Coronary artery (tissue), 2 donors: Measurements from ENCODE around the gene CACNG8.

ENCODE experiments used
- DNase-seq: peaks from one replicate; pipeline ENCODE4 v3.0.0-alpha.2; 2017; ENCODE audit warnings: low spot score
- H3K27ac ChIP-seq, 2 donors: fragments of 200-600 bp; sonication (generic); one replicate each; pipeline ENCODE4 v1.5.1; 2016 to 2019
- H3K4me3 ChIP-seq: fragments of 200-600 bp; sonication (generic); 2 replicates; pipeline ENCODE4 v1.5.1; 2016; ENCODE audit warnings: mild to moderate bottlenecking, moderate library complexity
- TF ChIP-seq, protein P1 (sequence below): fragments of 200-600 bp; sonication (generic); IDR thresholded peaks from one replicate; pipeline ENCODE4 v1.5.1; 2019; ENCODE audit warnings: antibody characterized with exemption

CACNG8 gene

DNA sequence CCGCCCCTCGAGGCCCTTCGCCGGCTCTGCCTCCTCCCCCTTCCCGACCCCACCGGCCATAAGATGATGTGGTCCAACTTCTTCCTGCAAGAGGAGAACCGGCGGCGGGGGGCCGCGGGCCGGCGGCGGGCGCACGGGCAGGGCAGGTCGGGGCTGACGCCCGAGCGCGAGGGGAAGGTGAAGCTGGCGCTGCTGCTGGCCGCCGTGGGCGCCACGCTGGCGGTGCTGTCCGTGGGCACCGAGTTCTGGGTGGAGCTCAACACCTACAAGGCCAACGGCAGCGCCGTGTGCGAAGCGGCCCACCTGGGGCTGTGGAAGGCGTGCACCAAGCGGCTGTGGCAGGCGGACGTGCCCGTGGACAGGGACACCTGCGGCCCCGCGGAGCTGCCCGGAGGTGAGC is 30.1 kb downstream of the CACNG8 start:
- TF ChIP-seq, protein P1, sequence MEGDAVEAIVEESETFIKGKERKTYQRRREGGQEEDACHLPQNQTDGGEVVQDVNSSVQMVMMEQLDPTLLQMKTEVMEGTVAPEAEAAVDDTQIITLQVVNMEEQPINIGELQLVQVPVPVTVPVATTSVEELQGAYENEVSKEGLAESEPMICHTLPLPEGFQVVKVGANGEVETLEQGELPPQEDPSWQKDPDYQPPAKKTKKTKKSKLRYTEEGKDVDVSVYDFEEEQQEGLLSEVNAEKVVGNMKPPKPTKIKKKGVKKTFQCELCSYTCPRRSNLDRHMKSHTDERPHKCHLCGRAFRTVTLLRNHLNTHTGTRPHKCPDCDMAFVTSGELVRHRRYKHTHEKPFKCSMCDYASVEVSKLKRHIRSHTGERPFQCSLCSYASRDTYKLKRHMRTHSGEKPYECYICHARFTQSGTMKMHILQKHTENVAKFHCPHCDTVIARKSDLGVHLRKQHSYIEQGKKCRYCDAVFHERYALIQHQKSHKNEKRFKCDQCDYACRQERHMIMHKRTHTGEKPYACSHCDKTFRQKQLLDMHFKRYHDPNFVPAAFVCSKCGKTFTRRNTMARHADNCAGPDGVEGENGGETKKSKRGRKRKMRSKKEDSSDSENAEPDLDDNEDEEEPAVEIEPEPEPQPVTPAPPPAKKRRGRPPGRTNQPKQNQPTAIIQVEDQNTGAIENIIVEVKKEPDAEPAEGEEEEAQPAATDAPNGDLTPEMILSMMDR: no peak
- no peak overlapping the region for H3K4me3 ChIP-seq
- DNase-seq: no peak
- no peak overlapping the region for H3K27ac ChIP-seq

DNA sequence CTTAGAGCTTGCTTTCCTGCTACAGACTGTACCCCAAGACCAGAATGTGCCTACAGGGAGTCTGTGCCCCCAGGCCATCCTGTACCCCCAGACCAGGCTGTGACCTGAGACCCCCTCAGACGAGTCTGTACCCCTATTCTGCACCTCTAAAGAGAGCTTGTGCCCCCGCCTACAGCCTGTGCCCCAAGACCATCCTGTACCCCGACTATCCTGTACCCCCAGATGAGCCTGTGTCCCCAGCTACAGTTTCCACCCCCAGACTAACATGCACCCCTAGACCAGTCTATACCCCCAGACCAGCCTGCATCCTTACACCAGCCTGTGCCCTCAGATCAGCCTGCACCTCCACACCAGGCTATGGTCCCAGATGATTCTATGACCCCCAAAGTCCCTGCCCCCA is 30.7 kb downstream of the CACNG8 start:
- no peak overlapping the region for H3K4me3 ChIP-seq
- H3K27ac ChIP-seq: no peak overlapping the region
- TF ChIP-seq, protein P1: no peak
- no peak for DNase-seq

DNA sequence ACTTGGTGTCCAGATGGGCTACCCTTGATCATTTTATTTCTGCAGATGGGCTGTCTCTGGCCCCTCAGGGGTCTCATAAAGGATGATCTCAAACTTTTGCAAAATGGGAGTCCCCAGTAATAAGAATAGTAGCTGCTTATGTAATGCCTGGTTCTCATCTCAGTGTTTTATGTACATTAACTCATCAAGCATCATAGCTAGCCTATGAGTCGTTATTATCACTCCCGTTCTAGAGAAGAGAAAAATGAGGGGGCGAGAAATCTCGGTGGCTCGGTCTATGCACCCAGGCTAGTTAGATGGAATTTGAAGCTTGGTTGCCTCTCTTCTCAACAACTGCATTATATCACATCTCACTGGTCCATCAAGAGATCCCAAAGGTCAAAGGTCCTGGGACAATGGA is 32.1 kb downstream of the CACNG8 start:
- TF ChIP-seq, protein P1: no peak
- DNase-seq: no peak
- Histone ChIP-seq H3K27ac (no peak overlapping the region), H3K4me3 (no peak overlapping the region)

DNA sequence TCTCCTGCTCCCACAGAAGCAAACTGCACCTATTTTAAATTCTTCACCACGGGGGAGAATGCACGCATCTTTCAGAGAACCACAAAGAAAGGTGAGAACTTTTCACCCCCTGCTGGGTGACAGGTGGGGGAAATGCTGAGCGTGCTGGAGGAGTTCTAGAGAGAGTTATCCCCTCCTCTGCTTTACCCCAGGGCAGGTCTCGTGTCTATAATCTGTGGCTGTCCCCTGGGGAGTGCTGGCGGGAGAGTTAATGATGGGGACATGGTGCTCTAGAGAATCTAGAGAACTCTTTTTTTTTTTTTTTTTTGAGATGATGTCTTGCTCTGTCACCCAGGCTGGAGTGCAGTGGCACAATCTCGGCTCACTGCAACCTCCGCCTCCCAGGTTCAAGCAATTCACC is 35.5 kb downstream of the CACNG8 start:
- DNase-seq: no peak
- H3K4me3 ChIP-seq: no peak overlapping the region
- no peak overlapping the region for H3K27ac ChIP-seq
- TF ChIP-seq, protein P1: no peak

DNA sequence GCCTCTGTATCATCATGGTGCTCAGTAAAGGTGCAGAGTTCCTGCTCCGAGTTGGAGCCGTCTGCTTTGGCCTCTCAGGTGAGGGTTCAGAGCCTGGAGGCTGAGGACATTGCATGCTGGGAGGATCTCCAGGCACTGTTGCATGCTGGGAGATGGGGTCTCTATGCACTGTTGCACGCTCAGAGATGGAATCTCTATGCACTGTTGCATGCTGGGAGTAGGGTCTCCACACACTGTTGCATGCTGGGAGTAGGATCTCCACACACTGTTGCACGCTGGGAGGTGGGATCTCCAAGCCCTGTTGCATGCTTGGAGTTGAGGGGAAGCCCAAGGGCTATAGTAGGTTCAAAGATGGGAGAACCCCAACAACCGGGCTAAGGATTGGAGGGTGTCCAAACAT is 37.0 kb downstream of the CACNG8 start:
- no peak for DNase-seq

DNA sequence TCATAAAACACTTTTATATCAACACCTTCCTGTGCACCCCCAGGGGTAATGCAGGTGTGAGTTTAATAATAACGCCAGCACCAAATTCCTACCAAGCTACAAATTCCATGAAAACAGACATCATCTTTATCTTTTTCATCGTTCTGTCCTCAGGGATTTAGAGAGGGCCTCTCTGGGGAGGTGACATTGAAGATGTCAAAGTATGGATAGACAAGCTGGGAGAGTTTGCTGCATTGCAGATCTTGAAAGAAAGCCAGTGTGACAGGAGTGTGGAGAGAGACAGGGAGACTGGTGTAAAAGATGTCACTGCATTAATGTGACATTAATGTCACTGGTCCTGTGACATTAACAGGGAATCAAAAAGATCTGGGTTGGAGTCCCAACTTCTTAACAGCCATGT is 38.8 kb downstream of the CACNG8 start:
- Histone ChIP-seq H3K4me3 (no peak overlapping the region), H3K27ac (no peak overlapping the region)
- DNase-seq: no peak
- TF ChIP-seq, protein P1: no peak

More for the DNA sequence above, 37.0 kb downstream of the CACNG8 start:
- TF ChIP-seq, protein P1: no peak
- H3K4me3 ChIP-seq: no peak overlapping the region
- H3K27ac ChIP-seq: no peak overlapping the region

DNA sequence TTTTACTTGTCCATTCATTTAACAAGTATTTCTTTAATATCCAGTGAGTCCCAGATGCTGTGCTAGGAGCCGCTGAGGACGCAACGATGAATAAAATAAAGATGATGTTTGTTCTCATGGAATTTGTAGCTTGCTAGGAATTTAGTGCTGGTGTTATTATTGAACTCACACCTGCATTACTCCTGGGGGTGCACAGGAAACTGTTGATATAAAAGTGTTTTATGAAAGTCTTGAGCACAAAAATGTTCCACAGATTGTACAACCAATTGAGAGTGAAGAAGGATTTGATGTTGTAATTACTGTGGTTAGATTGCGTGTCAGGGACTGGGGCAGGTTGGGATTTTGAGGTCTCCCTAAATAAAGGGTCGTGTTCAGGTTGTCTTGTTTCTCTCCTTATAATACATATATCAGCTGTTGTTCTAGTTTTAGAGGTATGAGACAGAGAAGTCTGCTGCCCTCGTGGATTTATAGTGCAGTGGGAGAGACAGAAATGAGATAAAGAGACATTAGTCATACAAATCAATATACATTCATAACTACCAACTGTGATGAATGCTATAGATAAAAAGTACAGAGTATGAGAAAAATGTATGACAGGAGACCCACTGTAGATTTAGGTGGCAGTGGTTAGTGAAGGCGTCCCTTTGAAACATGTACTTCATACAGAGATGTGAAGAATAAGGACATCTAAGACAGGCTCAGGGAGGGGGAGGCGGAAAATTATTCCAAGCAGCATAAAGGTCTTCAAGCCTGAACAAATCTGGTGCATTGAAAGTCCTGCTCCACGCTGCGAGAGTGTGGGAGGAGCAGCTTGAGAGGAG is 40.0 kb downstream of the CACNG8 start:
- Histone ChIP-seq H3K27ac (no peak overlapping the region), H3K4me3 (no peak overlapping the region)
- TF ChIP-seq, protein P1: no peak
- DNase-seq: no peak
